K562 (cell line): ENCODE results near the gene FARSA. TPM values are rescaled to one million over a fixed set of nuclear protein-coding genes. Genes with fewer than 3 reads are reported as not detected.
"Not testable (repeated sequence)": the region's sequence is repeated elsewhere in the genome, so short reads cannot be mapped to it uniquely, and the experiment has no call there.

Experiments used
- ATAC-seq: fragments of 200-7000 bp; cut with Tn5 transposase; 3 replicates; pipeline ENCODE4 v1.9.1; 2020; ENCODE audit warnings: moderate library complexity
- BruUV-seq: library from RNA; stranded (reverse); fragments of 400-500 nt; replicated peaks from 2 replicates; lab custom pipeline; 2021; lab: Mats Ljungman, UMichigan
- CTCF ChIA-PET: fragments of 300-600 bp; formaldehyde crosslinking; extraction: SDS; loops from one replicate; lab custom pipeline; 2021; ENCODE audit warnings: low intra/inter-chr PET ratio; lab: Yijun Ruan, JAX
- POLR2A ChIA-PET: fragments of 300-600, 350-650 bp; sonication (Branson Sonifier 250); formaldehyde crosslinking; extraction: SDS; loops from one replicate; lab custom pipeline; 2021; ENCODE audit warnings: antibody characterized with exemption, inconsistent platforms; lab: Yijun Ruan, JAX
- DNase-seq, 4 experiments: peaks; one replicate each; pipeline versions ENCODE4 v3.0.0 to v3.0.0-alpha.2; 2011 to 2018; ENCODE audit warnings: low spot score in 3 of 4, mixed read lengths in 3 of 4; ENCODE audit errors: extremely low read depth in 1 of 4
- FAIRE-seq: peaks from 2 replicates; lab custom pipeline; 2011; peaks lifted over from hg19 to GRCh38; lab: Jason Lieb, UNC
- H2AFZ ChIP-seq: 2 replicates; pipeline ENCODE4 v1.6.0; 2011; ENCODE audit warnings: low read depth, low read length, control low read depth, inconsistent platforms
- H3K27ac ChIP-seq: fragments of 200-600 bp; 3 replicates; pipeline ENCODE4 v1.8.0; 2011; ENCODE audit warnings: low read depth, mild to moderate bottlenecking, control low read depth, inconsistent platforms, low read length, moderate library complexity, mixed read lengths; ENCODE audit errors: extremely low read depth
- H3K27me3 ChIP-seq, 2 experiments: fragments of 300-600 bp in 1 of 2; 2 replicates in 1 of 2; 3 replicates in 1 of 2; pipeline versions ENCODE4 v1.6.0 to v1.8.0; 2011; ENCODE audit warnings: inconsistent platforms in 2 of 2, low read length in 2 of 2, mild to moderate bottlenecking in 1 of 2, mixed read lengths in 1 of 2, moderate library complexity in 1 of 2; ENCODE audit not compliant: control insufficient read depth in 2 of 2, insufficient read depth in 2 of 2
- H3K36me3 ChIP-seq: fragments of 300-600 bp; 3 replicates; pipeline ENCODE4 v1.8.0; 2011; ENCODE audit warnings: mild to moderate bottlenecking, low read length, inconsistent platforms; ENCODE audit not compliant: control insufficient read depth, insufficient read depth
- H3K4me1 ChIP-seq, 2 experiments: fragments of 200-600 bp in 1 of 2; replicated peaks in 1 of 2; 2 replicates in 1 of 2; 3 replicates in 1 of 2; pipeline versions ENCODE4 v1.5.1 to v1.8.0; 2011; ENCODE audit warnings: inconsistent platforms in 2 of 2, low read length in 2 of 2, mild to moderate bottlenecking in 1 of 2, mixed read lengths in 1 of 2, moderate library complexity in 1 of 2; ENCODE audit not compliant: control insufficient read depth in 2 of 2, insufficient read depth in 2 of 2
- H3K4me2 ChIP-seq: 2 replicates; pipeline ENCODE4 v1.6.1; 2011; ENCODE audit warnings: low read length, control low read depth, inconsistent platforms, mixed read lengths; ENCODE audit not compliant: insufficient read depth
- H3K4me3 ChIP-seq: fragments of 200-600 bp; sonication (generic), shearing (Covaris generic); 2 replicates; pipeline ENCODE4 v1.5.1; 2016; ENCODE audit warnings: control low read depth, inconsistent platforms
- H3K79me2 ChIP-seq: fragments of 200-600 bp; 3 replicates; pipeline ENCODE4 v1.8.0; 2011; ENCODE audit warnings: low read length, inconsistent platforms; ENCODE audit not compliant: control insufficient read depth, insufficient read depth
- H3K9ac ChIP-seq, 2 experiments: 2 replicates each; pipeline versions ENCODE4 v1.6.0 to v1.6.1; 2011; ENCODE audit warnings: low read depth in 2 of 2, low read length in 2 of 2, control low read depth in 1 of 2, inconsistent platforms in 1 of 2, mild to moderate bottlenecking in 1 of 2, mixed read lengths in 1 of 2; ENCODE audit not compliant: insufficient read depth in 1 of 2
- H3K9me1 ChIP-seq: one replicate; pipeline ENCODE4 v1.6.0; 2011; ENCODE audit warnings: inconsistent platforms, mild to moderate bottlenecking, low read length, moderate library complexity; ENCODE audit not compliant: control insufficient read depth, insufficient read depth
- H3K9me3 ChIP-seq: replicated peaks from 2 replicates; pipeline ENCODE4 v1.5.1; 2011; ENCODE audit warnings: low read depth, low read length, inconsistent platforms; ENCODE audit not compliant: control insufficient read depth, insufficient read depth
- H4K20me1 ChIP-seq: replicated peaks from 2 replicates; pipeline ENCODE4 v1.6.1; 2011; ENCODE audit warnings: low read length, inconsistent platforms, mixed read lengths; ENCODE audit not compliant: control insufficient read depth, insufficient read depth
- ADNP ChIP-seq: fragments of 200-800 bp; sonication (Bioruptor generic); IDR thresholded peaks from 2 replicates; pipeline ENCODE4 v1.6.1; 2016; ENCODE audit warnings: missing genetic modification characterization, missing compliant biosample characterization
- ARID1B ChIP-seq: fragments of 450-650 bp; IDR thresholded peaks from 2 replicates; pipeline ENCODE4 v1.6.1; 2016; ENCODE audit warnings: antibody characterized with exemption, mild to moderate bottlenecking, inconsistent platforms
- ATF1 ChIP-seq, 2 experiments: fragments of 450-650 bp in 1 of 2; IDR thresholded peaks; 2 replicates each; pipeline ENCODE4 v1.6.1; 2016; ENCODE audit warnings: missing compliant biosample characterization in 1 of 2, missing genetic modification characterization in 1 of 2
- BRD4 ChIP-seq: fragments of 200-600 bp; sonication (generic); IDR thresholded peaks from 2 replicates; pipeline ENCODE4 v1.6.1; 2017; ENCODE audit warnings: inconsistent platforms
- CC2D1A ChIP-seq: fragments of 450-650 bp; IDR thresholded peaks from 2 replicates; pipeline ENCODE4 v1.6.1; 2017; ENCODE audit warnings: mild to moderate bottlenecking
- GABPA ChIP-seq: fragments of 200-800 bp; sonication (Bioruptor generic); conservative IDR thresholded peaks from 2 replicates; pipeline ENCODE4 v1.6.1; 2016; ENCODE audit warnings: low read depth, missing genetic modification characterization, missing compliant biosample characterization
- GABPB1 ChIP-seq: sonication (generic); formaldehyde crosslinking; IDR thresholded peaks from 2 replicates; pipeline ENCODE4 v1.8.0; 2022; ENCODE audit warnings: mild to moderate bottlenecking, missing genetic modification reagents
- HDAC2 ChIP-seq: fragments of 450-650 bp; IDR thresholded peaks from 2 replicates; pipeline ENCODE4 v1.6.1; 2016; ENCODE audit warnings: mild to moderate bottlenecking
- KDM1A ChIP-seq, 2 experiments: fragments of 450-650 bp; IDR thresholded peaks; 2 replicates each; pipeline ENCODE4 v1.6.1; 2016; ENCODE audit warnings: mild to moderate bottlenecking in 2 of 2
- NBN ChIP-seq: fragments of 450-650 bp; IDR thresholded peaks from 2 replicates; pipeline ENCODE4 v1.6.1; 2016; ENCODE audit warnings: low read depth, mild to moderate bottlenecking
- NFRKB ChIP-seq: fragments of 450-650 bp; IDR thresholded peaks from 2 replicates; pipeline ENCODE4 v1.6.1; 2016; ENCODE audit warnings: low read depth
- SMARCA5 ChIP-seq: fragments of 450-650 bp; IDR thresholded peaks from 2 replicates; pipeline ENCODE4 v1.6.1; 2016
- SMARCE1 ChIP-seq: fragments of 450-650 bp; IDR thresholded peaks from 2 replicates; pipeline ENCODE4 v1.7.1; 2016; ENCODE audit warnings: mild to moderate bottlenecking
- TRIM28 ChIP-seq: fragments of 450-650 bp; IDR thresholded peaks from 2 replicates; pipeline ENCODE4 v1.6.1; 2017
- WGBS: fragments of 100-300 bp; shearing (Covaris generic); methylation state at CpG from one replicate; pipeline ENCODE4 v1.1.6; 2016; ENCODE audit warnings: low coverage, mixed read lengths; ENCODE audit not compliant: insufficient coverage; ENCODE audit errors: missing lambda C conversion rate; 5-methylcytosine and 5-hydroxymethylcytosine counted together
- in situ Hi-C: fragments of 300-500 bp; cut with MboI; formaldehyde crosslinking; loops from 4 replicates; pipeline ENCODE4 v1.15.0; 2018; ENCODE audit warnings: inconsistent platforms, mixed read lengths
- intact Hi-C: fragments of 100-400 bp; cut with micrococcal nuclease; formaldehyde crosslinking; loops from 2 replicates; pipeline ENCODE4 v1.14.2; 2022
- polyA plus RNA-seq, 8 experiments: library from polyadenylated mRNA; depleted of rRNA in 4 of 8; stranded (reverse) in 5 of 8; unstranded in 3 of 8; fragments of >200 nt; fragmentation: Nextera tagmentation in 2 of 8; fragmentation: Illumina TruSeq in 1 of 8; extraction: Ambion mirVana in 2 of 8; extraction: Trizol in 1 of 8; gene quantifications; 2 replicates each; pipeline versions ENCODE4 v1.2.1 to v1.2.3, GENCODE V29; 2011 to 2014; ENCODE audit warnings: inconsistent platforms in 1 of 8, missing spikeins in 1 of 8
- total RNA-seq, 7 experiments: library from RNA; depleted of rRNA in 6 of 7; stranded (reverse); fragments of >200 nt in 6 of 7; fragmentation: Illumina TruSeq in 2 of 7; extraction: Trizol in 2 of 7; gene quantifications; 2 replicates each; pipeline versions ENCODE4 v1.2.1 to v1.2.3, GENCODE V29; 2011 to 2021; ENCODE audit warnings: low replicate concordance in 1 of 7
- TF ChIP-seq, protein P1 (sequence below), 2 experiments: fragments of 450-650 bp; IDR thresholded peaks; 2 replicates each; pipeline ENCODE4 v1.6.1; 2016
- TF ChIP-seq, protein P2 (sequence below): fragments of 450-650 bp; IDR thresholded peaks from 2 replicates; pipeline ENCODE4 v1.7.0; 2016; ENCODE audit warnings: borderline replicate concordance

The FARSA gene
- total and polyA plus RNA-seq, 9 of the 15 experiments (the other 6 are each of a cell fraction or from before 2014, with no cell fraction given): 25.2 to 237 (median 89.6) TPM

DNA sequence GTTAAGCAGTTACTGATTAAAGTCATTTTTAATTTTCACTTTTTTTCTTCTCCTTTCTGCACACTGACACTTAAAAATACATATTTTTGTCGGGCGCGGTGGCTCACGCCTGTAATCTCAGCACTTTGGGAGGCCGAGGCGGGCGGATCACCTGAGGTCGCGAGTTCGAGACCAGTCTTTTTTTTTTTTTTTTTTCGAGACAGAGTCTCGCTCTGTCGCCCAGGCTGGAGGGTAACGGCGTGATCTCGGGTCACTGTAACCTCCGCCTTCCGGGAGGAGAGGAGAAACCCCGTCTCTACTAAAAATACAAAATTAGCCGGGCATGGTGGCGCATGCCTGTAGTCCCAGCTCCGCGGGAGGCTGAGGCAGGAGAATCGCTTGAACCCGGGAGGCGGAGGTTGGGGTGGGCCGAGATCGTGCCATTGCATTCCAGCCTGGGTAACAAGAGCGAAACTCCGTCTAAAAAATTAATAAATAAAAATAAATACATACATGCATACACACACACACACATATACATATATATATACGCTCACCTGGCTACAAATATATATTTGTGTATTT lies 24.0 kb upstream of the FARSA start:
- FAIRE-seq; intact Hi-C loops; BruUV-seq; in situ Hi-C loops; H3K9me3 ChIP-seq; H3K9me1 ChIP-seq; H4K20me1 ChIP-seq; DNase-seq; H3K27me3 ChIP-seq; TF ChIP-seq ATF1 (CRISPR knock-in tag; IDR thresholded peaks at IDR 0.05): not testable (repeated sequence)
- H3K4me3 ChIP-seq: peak overlapping the region; percentile 96
- H3K9ac ChIP-seq: peak overlapping the region; percentile 88 to 99
- H3K4me2 ChIP-seq: peak overlapping the region; percentile 96
- H3K36me3 ChIP-seq: peaks cover 32% of the 10 kb centered on the region; the same call in 2 of the 3 replicates
- POLR2A ChIA-PET: interaction anchor here (0.6 to 3.7 kb wide), 6 partner anchors 8 to 164 kb away, joined by 3 to 18 read pairs (median 4); partner anchors contain the start of genes CALR, FARSA and RAD23A
- H3K27ac ChIP-seq: peak overlapping the region; percentile 92
- H2AFZ ChIP-seq: peak overlapping the region; percentile 81
- peaks cover 0 to 39% of the 10 kb centered on the region in 2 experiments; a peak in 3 of 5 replicates for H3K4me1 ChIP-seq
- 15% methylated on average over 22 of the region's 31 CpGs for WGBS
- peak; percentile 8; the same call in 2 of the 3 replicates for ATAC-seq
- CTCF ChIA-PET: interaction anchor here (0.8 kb wide), 1 partner anchor 71 kb away, joined by 3 read pairs; no protein-coding TSS in a partner anchor
- H3K79me2 ChIP-seq: peaks cover 49% of the 10 kb centered on the region
- TF ChIP-seq ADNP (tag) (peak; percentile 97), GABPB1 (CRISPR knock-in tag) (0 out of 2 replicates have a peak, but pooled peaks have one; percentile 10), CC2D1A (0 out of 2 replicates have a peak, but pooled peaks have one; percentile 16), KDM1A (IDR thresholded peaks at IDR 0.05) (peak; percentile 69 to 71), GABPA (peak; percentile 24; the same call in 1 of the 2 replicates), SMARCE1 (peak; percentile 56), ARID1B (peak; percentile 19; the same call in 1 of the 2 replicates), TRIM28 (peak; percentile 74), SMARCA5 (peak; percentile 54; the same call in 1 of the 2 replicates), HDAC2 (peak; percentile 67; the same call in 1 of the 2 replicates), ATF1 (tag; IDR thresholded peaks at IDR 0.05) (0 out of 2 replicates have a peak, but pooled peaks have one; percentile 7), NFRKB (peak; percentile 49; the same call in 1 of the 2 replicates), BRD4 (peak; percentile 37; the same call in 1 of the 2 replicates), NBN (peak; percentile 88)
- TF ChIP-seq, protein P1, sequence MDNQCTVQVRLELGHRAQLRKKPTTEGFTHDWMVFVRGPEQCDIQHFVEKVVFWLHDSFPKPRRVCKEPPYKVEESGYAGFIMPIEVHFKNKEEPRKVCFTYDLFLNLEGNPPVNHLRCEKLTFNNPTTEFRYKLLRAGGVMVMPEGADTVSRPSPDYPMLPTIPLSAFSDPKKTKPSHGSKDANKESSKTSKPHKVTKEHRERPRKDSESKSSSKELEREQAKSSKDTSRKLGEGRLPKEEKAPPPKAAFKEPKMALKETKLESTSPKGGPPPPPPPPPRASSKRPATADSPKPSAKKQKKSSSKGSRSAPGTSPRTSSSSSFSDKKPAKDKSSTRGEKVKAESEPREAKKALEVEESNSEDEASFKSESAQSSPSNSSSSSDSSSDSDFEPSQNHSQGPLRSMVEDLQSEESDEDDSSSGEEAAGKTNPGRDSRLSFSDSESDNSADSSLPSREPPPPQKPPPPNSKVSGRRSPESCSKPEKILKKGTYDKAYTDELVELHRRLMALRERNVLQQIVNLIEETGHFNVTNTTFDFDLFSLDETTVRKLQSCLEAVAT (IDR thresholded peaks at IDR 0.05): peak; percentile 35 to 56; a peak in 1 of 4 replicates
- TF ChIP-seq, protein P2, sequence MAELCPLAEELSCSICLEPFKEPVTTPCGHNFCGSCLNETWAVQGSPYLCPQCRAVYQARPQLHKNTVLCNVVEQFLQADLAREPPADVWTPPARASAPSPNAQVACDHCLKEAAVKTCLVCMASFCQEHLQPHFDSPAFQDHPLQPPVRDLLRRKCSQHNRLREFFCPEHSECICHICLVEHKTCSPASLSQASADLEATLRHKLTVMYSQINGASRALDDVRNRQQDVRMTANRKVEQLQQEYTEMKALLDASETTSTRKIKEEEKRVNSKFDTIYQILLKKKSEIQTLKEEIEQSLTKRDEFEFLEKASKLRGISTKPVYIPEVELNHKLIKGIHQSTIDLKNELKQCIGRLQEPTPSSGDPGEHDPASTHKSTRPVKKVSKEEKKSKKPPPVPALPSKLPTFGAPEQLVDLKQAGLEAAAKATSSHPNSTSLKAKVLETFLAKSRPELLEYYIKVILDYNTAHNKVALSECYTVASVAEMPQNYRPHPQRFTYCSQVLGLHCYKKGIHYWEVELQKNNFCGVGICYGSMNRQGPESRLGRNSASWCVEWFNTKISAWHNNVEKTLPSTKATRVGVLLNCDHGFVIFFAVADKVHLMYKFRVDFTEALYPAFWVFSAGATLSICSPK: 0 out of 2 replicates have a peak, but pooled peaks have one; percentile 79
